Measurements from ENCODE around the gene EOLA1. TPM values are rescaled to one million over a fixed set of nuclear protein-coding genes. Genes with fewer than 3 reads are reported as not detected.
"Not testable (repeated sequence)": the region's sequence is repeated elsewhere in the genome, so short reads cannot be mapped to it uniquely, and the experiment has no call there.

The EOLA1 gene
- total and polyA plus RNA-seq, 4 experiments from 2014 or later: 24.6 to 26.2 (median 25.4) TPM

GRCh38 chrX:149590993-149591392, 50.2 kb downstream of the EOLA1 start:
- H3K27ac Mint-ChIP-seq; H3K4me1 Mint-ChIP-seq; DNase-seq; intact Hi-C loops (cut with micrococcal nuclease); H3K27ac ChIP-seq (ENCODE audit: low read depth, low read length); H3K9me3 Mint-ChIP-seq; POLR2A ChIA-PET (ENCODE audit: partially characterized antibody); H3K4me3 Mint-ChIP-seq; H3K36me3 Mint-ChIP-seq; H3K36me3 ChIP-seq (ENCODE audit: insufficient read depth, low read length); CTCF ChIA-PET (ENCODE audit: partially characterized antibody); H3K4me1 ChIP-seq (ENCODE audit: insufficient read depth, low read length); H3K27me3 ChIP-seq (ENCODE audit: insufficient read depth, low read length); H3K9me3 ChIP-seq (ENCODE audit: control insufficient read depth in 1 of 2, low read length in 2 of 2); H3K4me3 ChIP-seq (ENCODE audit: low read length in 2 of 2); H3K27me3 Mint-ChIP-seq: not testable (repeated sequence)

- H3K9me3 ChIP-seq (ENCODE audit: control insufficient read depth in 1 of 2, low read length in 2 of 2); intact Hi-C loops (cut with micrococcal nuclease); H3K4me1 ChIP-seq (ENCODE audit: insufficient read depth, low read length); CTCF ChIA-PET (ENCODE audit: partially characterized antibody); H3K4me3 ChIP-seq (ENCODE audit: low read length in 2 of 2); H3K36me3 Mint-ChIP-seq; H3K27ac ChIP-seq (ENCODE audit: low read depth, low read length); H3K27me3 ChIP-seq (ENCODE audit: insufficient read depth, low read length); H3K9me3 Mint-ChIP-seq; POLR2A ChIA-PET (ENCODE audit: partially characterized antibody); H3K4me3 Mint-ChIP-seq; H3K27ac Mint-ChIP-seq; DNase-seq; H3K4me1 Mint-ChIP-seq; H3K27me3 Mint-ChIP-seq; H3K36me3 ChIP-seq (ENCODE audit: insufficient read depth, low read length): not testable (repeated sequence)
These were observed 54.4 kb downstream of the EOLA1 start, which contains the start of gene HSFX2 for GRCh38 chrX:149595214-149595613. HSFX2 (minus strand) TSS chrX:149595314; CDS start chrX:149594700, 614 bp downstream.

- H3K9me3 ChIP-seq (ENCODE audit: control insufficient read depth in 1 of 2, low read length in 2 of 2); DNase-seq; CTCF ChIA-PET (ENCODE audit: partially characterized antibody); H3K36me3 ChIP-seq (ENCODE audit: insufficient read depth, low read length); H3K9me3 Mint-ChIP-seq; H3K4me3 ChIP-seq (ENCODE audit: low read length in 2 of 2); H3K4me1 ChIP-seq (ENCODE audit: insufficient read depth, low read length); H3K27ac ChIP-seq (ENCODE audit: low read depth, low read length); intact Hi-C loops (cut with micrococcal nuclease); H3K36me3 Mint-ChIP-seq; H3K27me3 Mint-ChIP-seq; H3K4me3 Mint-ChIP-seq; H3K4me1 Mint-ChIP-seq; H3K27me3 ChIP-seq (ENCODE audit: insufficient read depth, low read length); H3K27ac Mint-ChIP-seq; POLR2A ChIA-PET (ENCODE audit: partially characterized antibody): not testable (repeated sequence)
These were observed 55.1 kb downstream of the EOLA1 start for GRCh38 chrX:149595943-149596342.

Other genes starting within 250 kb of the EOLA1 start
- gene IDS, start 35.7 kb upstream of the EOLA1 start, total RNA-seq: 100 to 1,000 TPM; 185 to 196 TPM
- 100 to 1,000 TPM; 121 to 130 TPM for gene IDS, start 35.7 kb upstream of the EOLA1 start, polyA plus RNA-seq
- not detected for gene HSFX3, start 8.9 kb downstream of the EOLA1 start, total RNA-seq
- not detected for gene HSFX3, start 8.9 kb downstream of the EOLA1 start, polyA plus RNA-seq
- not detected for gene MAGEA9B, start 46.4 kb downstream of the EOLA1 start, total RNA-seq
- not detected for gene MAGEA9B, start 46.4 kb downstream of the EOLA1 start, polyA plus RNA-seq
- under 1 TPM in 1 of 2 experiments, not detected in 1; 0.64 TPM for gene HSFX2, start 54.3 kb downstream of the EOLA1 start, total RNA-seq
- under 1 TPM in 1 of 2 donors, not detected in 1; 0.31 TPM for gene HSFX2, start 54.3 kb downstream of the EOLA1 start, polyA plus RNA-seq
- 10 to 100 TPM; 25.6 to 27.6 TPM for gene TMEM185A, start 90.8 kb downstream of the EOLA1 start, total RNA-seq
- gene TMEM185A, start 90.8 kb downstream of the EOLA1 start, polyA plus RNA-seq: 10 to 100 TPM; 13.9 to 17.9 TPM
- gene MAGEA11, start 171.0 kb downstream of the EOLA1 start, total RNA-seq: not detected
- not detected for gene MAGEA11, start 171.0 kb downstream of the EOLA1 start, polyA plus RNA-seq
- 1 to 10 TPM; 2.6 to 2.8 TPM for gene HSFX1, start 233.1 kb downstream of the EOLA1 start, total RNA-seq
- gene HSFX1, start 233.1 kb downstream of the EOLA1 start, polyA plus RNA-seq: not detected
- gene MAGEA9, start 240.9 kb downstream of the EOLA1 start, total RNA-seq: not detected
- gene MAGEA9, start 240.9 kb downstream of the EOLA1 start, polyA plus RNA-seq: not detected